ENCODE results near the gene FRYL.

DNA sequence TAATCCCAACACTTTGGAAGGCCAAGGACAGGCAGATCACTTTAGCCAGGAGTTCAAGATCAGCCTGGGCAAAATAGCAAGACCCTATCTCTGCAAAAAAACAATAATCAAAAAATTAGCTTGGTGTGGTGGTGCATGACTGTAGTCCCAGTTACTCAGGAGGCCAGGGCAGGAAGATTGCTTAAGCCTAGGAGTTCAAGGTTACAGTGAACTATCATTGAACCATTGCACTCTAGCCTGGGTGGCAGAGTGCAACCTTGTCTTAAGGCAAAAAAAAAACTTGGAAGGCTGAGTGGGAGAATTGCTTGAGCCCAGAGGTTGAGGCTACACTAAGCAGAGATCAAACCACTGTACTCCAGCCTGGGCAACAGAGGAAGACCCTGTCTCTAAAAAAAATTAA lies 5.2 kb upstream of the FRYL start:
- TF ChIP-seq, protein P1, sequence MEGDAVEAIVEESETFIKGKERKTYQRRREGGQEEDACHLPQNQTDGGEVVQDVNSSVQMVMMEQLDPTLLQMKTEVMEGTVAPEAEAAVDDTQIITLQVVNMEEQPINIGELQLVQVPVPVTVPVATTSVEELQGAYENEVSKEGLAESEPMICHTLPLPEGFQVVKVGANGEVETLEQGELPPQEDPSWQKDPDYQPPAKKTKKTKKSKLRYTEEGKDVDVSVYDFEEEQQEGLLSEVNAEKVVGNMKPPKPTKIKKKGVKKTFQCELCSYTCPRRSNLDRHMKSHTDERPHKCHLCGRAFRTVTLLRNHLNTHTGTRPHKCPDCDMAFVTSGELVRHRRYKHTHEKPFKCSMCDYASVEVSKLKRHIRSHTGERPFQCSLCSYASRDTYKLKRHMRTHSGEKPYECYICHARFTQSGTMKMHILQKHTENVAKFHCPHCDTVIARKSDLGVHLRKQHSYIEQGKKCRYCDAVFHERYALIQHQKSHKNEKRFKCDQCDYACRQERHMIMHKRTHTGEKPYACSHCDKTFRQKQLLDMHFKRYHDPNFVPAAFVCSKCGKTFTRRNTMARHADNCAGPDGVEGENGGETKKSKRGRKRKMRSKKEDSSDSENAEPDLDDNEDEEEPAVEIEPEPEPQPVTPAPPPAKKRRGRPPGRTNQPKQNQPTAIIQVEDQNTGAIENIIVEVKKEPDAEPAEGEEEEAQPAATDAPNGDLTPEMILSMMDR (IDR thresholded peaks at IDR 0.05): no peak
- TF ChIP-seq POLR2A (IDR thresholded peaks at IDR 0.05): no peak

All from adrenal gland (tissue), 5 donors.